DMS153 (cell line): Measurements from ENCODE around the gene RPTOR.
"Not testable (repeated sequence)": the region's sequence is repeated elsewhere in the genome, so short reads cannot be mapped to it uniquely, and the experiment has no call there.

Experiments
- DNase-seq: peaks from one replicate; lab custom pipeline; 2025; lab: John Stamatoyannopoulos, UW

Gene RPTOR

DNA sequence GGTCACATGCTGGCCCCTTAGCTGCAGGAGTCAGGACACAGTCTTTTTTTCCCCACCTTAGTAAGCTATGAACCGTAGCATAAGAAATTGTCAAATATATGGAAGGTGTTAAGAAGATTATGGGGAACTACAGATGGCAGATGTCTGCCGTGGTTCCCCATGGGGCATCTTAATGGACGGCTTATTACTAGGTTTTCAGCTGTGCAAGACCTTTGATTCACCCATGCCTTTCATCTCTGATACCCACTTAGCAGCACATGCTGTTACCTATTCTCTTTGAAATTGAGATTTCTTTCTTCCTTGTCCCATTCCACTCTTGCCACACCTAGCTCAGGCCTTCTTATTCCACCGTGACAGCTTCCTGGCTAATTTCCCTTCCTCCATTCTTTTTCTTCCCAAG lies 70.7 kb downstream of the RPTOR start:
- DNase-seq: no peak

DNA sequence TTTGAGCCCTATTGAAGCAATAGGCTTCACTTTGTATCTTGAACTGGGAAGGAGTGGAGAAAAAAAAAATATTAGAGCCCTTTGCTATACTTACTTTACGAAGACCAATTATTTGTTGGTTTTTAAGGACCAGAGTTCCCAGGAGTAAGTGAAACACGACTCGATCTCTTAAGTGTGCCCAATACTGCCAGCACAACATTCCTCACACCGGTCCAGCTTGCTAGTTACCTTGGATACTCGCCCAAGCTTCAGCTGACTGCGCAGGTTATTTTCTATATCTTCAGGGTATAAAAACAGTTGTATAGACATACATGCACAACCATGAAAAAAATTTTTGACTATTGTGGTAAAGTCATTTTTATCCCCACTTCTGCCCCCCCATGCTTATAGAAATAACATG lies 72.1 kb downstream of the RPTOR start:
- DNase-seq: no peak

DNA sequence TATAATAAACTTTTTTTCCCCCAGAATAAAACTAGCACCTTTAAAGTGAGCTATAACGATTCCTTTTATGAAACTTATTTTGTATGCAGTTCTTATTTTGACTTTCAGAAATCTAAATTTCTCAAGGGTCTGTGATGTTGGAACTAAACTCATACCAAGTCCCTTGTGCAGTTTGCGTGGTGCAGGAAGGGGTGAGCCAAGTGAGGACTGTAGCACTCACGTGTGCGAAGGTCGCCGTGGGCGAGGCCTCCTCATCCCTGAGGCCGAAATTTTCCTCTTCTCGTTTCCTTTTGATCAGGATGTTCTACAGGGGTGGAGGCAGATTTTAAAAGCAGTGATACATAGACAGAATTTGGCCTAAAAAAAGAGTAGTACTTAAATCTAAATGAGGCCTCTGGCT lies 73.7 kb downstream of the RPTOR start:
- no peak for DNase-seq

DNA sequence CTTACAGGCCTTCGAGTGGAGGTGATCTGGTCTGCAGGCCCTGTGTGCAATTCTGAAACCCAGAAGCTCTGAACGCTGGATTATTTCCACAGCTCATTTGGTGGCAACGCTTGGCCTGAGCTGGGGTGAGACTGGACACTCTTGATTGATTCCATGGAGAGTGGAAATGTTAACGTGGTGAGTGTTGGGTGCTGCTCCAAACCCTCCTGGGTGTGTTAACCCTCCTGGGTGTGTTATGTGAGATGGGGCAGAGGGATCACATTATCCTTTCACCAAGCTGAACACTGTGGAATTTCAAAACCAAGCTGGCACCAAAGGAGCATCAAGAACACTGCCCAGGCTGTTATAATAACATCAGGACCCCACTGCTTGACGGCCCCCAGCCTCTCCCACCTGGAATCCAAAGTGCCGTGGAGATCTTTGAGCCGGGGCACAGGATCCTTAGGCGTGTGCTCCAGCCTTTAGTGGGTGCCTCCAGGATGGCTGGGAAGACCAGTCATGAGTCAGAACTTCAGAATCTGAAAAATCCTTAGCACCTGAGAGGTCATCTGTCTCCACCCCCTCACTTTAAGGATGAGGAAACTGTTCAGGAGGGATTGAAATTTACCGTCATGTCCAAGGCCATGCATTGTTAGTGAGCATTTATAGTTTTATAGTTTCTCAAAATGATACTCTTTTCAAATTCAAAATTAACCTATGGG lies 75.0 kb downstream of the RPTOR start:
- no peak for DNase-seq

DNA sequence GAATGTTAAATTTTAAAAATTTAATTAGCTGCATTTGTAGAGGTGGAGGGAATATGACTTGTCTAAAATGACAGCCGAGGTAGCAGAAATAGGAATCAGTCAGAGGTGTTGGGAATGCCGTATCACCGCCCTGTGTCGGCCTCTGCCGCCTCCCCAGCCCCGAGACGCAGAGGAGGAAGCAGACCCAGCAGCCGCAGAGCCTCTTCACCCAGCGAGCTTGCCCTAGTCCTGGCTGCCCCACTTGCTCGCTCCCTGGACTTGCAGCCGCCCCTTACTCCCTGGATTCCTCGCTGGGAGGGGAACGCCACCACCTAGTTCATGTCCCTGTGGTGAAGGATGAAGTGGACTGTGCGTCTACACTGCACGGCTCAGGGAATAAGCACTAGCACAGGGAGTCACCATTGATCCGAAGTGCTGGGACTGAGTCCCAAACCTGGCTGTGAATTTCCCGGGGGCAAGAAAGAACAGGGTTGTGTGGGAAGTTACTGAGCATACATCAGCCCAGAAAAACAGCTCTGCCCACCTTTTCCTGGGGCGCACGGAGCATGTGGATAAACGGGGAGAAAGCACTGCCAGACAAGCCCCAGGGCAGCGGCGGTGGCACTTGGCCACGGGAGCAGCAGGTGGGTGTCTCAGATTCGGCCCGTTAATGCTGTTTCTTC lies 76.8 kb downstream of the RPTOR start:
- no peak for DNase-seq

DNA sequence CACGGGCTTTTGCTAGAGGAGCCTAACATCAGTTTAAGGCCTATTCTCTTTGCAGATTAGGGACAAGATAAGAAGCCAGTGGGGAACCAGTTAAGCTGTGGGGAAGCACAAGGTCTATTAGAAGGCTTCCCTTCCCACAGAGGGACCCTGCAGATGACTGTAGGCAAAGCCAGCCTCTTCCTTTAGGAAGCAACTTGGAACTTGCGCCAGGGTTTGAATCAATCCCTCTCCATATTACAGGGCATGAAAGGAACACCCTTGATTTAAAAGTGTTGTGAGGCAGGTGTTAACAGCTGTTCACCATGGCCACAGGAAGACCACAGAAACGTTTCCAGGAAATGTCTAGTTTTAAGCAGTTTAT lies 77.3 kb downstream of the RPTOR start:
- no peak for DNase-seq

DNA sequence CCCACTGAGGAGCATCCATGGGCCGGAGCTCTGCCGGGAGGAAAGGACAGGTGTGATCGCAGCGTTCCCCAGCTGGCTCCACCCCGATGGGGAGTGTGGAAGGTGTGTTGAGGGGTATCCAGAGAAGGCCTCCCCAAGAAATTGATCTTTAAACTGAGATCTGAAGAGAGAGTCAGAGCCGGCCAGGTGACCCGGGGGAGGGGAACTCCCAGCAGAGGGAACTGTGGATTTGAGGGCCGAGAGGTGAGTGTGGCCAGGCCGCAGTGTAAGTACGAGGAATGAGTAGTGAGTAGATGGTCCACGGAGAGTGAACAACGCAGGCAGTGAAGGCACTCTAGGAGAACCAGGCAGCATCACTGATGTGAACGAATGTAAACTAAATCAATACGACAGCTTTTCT lies 80.2 kb downstream of the RPTOR start:
- DNase-seq: no peak

DNA sequence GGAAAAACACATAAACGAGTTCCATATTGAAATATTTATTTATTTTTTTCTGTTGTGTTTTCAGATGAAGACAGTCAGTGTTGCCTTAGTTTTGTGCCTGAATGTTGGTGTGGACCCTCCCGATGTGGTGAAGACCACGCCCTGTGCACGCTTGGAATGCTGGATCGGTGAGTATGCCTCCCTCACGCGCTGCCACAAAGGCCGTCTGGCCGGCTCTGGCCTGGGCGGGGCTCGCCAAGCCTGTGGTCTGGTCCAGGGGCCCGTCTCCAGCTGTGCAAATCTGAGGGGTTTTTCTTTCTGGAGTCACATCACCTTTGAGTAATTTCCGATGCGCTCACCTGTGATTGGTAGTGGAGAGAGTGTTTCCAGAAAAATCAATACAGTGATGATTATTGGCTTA lies 81.0 kb downstream of the RPTOR start:
- DNase-seq: no peak

DNA sequence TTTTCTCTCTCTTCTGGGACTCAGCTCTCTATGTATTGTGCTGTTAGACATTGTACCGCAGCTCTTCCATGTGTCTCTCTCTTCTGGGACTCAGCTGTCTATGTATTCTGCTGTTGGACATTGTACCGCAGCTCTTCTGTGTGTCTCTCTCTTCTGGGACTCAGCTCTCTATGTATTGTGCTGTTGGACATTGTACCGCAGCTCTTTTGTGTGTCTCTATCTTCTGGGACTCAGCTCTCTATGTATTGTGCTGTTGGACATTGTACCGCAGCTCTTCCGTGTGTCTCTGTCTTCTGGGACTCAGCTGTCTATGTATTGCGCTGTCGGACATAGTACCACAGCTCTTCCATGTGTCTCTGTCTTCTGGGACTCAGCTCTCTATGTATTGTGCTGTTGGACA lies 84.2 kb downstream of the RPTOR start:
- not testable (repeated sequence) for DNase-seq

DNA sequence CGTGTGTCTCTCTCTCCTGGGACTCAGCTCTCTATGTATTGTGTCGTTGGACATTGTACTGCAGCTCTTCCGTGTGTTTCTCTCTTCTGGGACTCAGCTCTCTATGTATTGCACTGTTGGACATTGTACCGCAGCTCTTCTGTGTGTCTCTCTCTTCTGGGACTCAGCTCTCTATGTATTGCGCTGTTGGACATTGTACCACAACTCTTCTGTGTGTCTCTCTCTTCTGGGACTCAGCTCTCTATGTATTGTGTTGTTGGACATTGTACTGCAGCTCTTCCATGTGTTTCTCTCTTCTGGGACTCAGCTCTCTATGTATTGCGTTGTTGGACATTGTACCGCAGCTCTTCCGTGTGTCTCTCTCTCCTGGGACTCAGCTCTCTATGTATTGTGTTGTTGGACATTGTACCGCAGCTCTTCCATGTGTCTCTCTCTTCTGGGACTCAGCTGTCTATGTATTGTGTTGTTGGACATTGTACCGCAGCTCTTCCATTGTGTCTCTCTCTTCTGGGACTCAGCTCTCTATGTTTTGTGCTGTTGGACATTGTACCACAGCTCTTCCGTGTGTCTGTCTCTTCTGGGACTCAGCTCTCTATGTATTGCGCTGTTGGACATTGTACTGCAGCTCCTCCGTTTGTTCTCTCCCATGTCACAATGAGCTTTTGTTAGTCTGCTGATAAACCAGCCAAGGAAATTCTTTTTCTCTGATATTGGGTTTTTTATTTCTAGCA lies 84.8 kb downstream of the RPTOR start:
- DNase-seq: no peak

DNA sequence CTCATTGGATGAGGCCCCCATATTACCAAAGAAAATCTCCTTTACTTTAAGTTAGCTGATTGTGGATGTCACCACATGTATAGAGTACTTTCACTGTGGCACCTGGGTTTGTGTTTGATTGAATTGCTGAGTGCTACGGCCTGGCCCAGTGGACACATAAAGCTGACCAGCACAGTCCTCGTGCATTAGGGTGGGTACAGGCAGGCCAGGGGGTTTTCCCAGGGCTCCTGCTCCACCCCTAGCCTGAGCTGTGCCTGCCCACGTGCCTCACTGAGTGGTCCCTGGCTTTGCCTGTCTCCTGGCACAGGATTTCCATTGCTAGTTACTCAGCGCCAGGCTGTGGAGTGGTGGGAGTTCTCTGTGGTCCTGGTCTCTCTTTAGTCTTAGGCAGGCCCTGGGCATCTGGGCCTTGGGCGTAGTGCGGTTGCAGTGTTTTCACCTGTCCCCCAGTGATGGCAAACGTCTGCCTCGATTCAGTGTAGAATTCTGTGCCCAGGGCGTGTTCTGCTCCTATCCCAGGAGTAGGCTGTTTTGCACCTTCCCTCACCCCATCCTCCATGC lies 86.0 kb downstream of the RPTOR start:
- no peak for DNase-seq

DNA sequence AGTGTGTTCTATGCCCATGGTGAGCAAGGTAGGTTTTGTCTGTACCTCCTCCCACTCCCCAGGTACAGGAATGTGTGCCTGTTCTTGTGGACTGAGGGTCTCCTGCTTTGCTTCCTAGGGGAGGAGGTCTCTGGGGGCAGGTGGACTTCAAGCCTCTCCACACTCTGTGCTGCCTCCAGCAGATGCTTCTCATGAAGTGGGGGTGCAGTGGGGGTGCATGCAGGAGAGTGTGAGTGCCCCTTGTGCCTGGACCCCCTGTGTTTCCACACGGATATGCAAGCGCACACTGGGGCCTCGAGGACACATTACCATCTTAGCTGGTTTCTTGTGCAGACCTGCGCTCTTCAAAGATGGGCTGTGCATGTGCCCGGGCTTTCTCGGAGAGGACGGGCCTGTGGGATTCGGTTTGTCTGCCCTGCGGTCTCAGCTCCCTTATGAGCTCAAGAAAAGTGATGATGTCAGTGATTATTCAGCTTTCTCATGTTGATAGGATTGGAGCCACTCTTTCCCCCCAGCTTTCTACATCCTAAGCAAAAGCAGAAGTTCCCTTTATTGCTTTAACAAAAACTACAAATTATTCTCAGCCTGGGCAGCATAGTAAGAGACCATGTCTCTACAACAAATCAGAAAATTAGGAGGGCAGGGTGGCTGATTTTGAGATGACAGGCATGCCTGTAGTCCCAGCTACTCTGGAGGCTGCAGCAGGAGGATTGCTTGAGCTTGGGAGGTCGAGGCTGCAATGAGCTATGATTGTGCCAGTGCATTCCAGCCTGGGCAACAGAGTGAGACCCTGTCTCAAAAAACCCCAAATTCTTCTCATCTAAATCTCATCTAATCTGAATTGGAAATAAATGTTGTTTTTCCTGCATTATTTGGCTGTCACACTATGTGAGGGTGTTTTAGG lies 86.8 kb downstream of the RPTOR start:
- DNase-seq: no peak

DNA sequence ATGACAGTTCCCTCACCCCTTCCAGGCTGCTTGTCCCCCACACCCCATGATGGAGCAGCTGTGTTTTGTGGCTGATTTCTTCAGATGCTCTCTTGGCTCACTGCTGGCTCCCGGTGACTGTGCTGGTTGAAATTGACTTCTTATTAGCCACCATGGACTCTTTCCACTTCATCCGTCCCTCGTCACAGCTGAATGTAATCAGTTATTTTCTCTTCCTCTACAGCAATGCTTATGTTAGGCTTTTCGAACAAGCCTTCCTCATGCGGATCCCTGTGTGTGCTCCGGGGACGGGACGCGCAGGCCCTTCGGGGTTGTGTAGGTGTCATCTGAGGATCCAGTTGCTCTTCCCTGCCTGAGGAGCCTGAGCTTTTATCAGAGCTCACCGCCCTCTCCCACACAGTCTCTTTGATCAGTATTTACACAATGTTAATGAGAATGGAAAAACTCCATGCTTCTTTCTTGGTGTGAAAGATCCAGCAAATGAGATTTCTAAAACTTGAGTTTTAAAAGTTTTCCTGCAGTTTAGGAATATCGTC lies 87.5 kb downstream of the RPTOR start:
- no peak for DNase-seq

DNA sequence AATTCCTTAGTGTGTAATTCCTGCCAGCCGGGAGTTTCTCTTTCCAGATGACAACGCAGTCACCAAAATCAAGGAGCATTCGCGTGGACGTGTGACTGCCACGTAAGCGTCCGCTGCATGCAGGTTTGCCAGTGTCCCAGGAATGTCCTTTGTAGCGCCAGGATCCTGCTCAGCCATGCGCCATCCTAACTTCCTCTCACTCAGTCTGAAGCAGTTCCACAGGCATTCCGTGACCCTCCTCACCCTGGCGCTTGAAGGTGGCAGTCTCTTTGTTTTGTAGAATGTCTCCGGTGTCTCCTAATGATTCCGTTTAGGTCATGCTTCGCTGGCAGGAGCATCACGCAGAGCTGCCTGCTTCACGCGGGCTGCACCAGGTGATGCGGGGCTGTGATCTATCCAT lies 88.6 kb downstream of the RPTOR start:
- no peak for DNase-seq

DNA sequence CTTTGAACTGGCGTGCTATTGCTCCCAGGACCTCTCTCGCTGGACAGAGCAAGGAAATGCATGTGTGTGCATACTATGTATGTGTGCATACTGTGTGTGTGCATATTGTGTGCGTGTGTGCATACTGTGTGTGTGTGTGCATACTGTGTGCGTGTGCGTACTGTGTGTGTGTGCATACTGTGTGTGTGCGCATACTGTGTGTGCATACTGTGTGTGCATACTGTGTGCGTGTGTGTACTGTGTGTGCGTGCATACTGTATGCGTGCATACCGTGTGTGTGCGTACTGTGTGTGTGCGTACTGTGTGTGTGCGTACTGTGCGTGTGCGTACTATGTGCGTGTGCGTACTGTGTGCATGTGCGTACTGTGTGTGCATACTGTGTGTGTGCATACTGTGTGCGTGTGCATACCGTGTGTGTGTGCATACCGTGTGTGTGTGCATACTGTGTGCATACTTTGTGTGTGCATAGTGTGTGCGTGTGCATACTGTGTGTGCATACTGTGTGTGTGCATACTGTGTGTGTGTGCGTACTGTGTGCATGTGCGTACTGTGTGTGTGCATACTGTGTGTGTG lies 89.4 kb downstream of the RPTOR start:
- no peak for DNase-seq

DNA sequence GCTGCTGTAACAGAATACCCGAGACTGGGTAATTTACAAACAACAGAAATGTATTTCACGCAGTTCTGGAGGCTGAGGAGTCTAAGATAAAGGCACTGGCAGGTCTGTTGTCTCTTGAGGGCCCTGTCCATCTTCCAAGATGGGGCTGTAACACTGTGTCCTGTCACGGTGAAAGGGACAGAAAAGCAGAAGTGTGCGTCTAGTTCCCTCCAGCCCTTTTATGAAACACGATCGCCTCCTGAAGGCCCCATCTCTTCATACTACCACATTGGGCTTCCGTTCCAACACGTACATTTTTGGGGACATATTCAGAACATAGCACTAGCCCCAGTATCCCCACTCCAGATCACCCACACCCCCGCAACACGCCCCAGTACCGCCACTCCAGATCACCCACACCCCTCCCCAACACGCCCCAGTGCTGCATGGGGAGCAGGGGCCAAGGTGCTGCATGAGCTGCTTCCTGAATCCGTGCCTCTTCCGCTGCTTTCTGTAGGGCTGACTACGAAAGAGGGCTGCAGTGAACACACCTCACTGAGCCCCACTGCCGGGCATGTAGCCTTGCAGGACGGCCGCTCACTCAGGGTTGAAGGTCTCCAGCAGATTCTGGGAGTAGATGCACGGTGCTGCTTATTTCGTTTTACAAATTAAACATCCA lies 91.9 kb downstream of the RPTOR start:
- DNase-seq: no peak

DNA sequence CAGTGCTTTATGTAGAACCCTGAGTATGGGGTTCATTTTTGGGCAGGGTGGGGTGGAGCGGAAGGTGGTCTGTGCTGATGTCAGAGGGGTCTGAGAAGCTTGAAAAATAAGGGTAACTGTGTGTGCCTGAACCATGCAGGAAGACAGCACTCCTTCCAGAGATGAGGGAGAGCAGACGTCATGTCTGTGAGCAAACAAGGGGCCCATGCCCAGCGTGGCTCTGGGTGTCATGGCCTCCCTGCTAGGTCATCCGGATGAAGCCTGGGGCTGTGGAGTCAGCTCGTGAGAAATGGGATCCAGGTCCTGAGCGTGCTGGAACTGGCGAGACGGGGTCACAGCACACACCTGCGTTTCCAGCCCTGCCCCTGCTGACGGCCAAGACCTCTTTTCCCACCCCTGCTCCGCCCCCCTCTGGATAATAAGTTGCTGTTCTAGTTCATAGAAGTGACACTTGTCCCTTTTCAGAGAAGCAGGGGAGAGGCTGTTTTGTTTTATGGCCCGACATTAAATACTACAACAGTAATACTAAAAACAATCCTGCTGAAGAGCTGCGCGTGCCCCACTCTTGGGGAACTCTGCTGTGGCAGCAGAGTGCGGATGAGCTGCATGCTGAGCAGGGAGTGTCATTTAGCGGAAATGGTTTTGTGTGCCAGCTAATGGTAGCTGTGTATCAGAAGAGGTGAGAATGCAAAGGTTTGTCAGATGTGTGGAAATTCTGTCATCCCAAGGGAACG lies 92.6 kb downstream of the RPTOR start:
- DNase-seq: peak; percentile 63

DNA sequence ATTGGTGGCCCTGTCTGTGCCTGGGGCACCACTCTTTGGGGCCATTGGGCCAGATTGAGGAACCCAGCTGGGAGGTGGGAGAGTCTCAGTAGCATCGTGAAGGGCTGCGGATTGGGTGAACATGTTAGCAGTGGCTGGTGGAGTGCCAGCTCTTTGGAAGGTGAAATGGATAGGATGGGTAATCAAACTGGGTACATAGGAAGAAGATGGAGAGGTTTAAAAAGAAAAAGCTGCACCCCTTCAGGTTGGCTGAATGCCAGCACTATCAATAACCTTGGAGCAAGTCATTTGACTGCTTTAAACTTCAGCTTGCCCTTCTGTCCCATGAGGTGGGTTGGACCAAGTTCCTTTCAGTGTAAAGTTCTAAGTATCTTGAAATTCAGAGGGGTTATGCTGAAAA lies 95.0 kb downstream of the RPTOR start:
- DNase-seq: no peak

DNA sequence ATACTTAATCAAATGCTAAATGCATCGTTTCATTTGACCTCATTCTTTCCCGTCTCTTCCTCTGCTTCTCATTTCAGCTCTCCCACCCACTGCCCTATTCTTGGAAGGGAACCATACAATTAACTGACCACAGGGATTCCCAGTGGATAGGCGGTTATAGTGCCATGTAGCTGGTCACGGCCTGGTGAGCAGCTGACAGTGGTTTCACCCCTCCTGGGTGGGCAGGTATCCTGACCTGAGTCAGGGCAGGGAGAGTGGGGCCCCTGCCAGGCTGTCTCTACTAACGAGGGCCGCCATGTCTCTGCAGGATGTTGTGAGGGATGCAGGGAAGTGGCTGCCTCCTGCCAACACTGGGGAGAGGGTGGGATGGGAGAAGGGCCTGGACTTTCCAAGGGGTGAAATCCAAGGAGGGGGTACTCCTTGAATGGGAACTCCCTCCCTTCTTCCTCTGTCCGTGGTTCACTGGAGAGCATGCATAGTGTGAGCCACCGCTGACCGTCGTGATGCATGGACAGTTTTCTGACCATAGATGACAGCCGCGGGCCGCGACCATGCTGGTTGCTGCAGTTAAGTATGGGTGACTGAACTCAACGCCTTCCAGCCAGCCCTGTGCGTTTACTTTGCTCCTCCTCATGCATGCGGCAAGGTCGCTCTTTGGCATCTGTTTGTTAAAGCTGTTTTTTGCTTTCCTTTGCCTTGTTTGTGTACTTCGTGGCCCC lies 95.9 kb downstream of the RPTOR start:
- DNase-seq: no peak
